HG03066 (cell line): ENCODE results near the gene LRBA.

Source experiments
- ATAC-seq: cut with Tn5 transposase; IDR thresholded peaks from one replicate; pipeline ENCODE4 v1.9.1; 2021; ENCODE audit warnings: low read depth; ENCODE audit not compliant: unreplicated experiment

The LRBA gene

DNA sequence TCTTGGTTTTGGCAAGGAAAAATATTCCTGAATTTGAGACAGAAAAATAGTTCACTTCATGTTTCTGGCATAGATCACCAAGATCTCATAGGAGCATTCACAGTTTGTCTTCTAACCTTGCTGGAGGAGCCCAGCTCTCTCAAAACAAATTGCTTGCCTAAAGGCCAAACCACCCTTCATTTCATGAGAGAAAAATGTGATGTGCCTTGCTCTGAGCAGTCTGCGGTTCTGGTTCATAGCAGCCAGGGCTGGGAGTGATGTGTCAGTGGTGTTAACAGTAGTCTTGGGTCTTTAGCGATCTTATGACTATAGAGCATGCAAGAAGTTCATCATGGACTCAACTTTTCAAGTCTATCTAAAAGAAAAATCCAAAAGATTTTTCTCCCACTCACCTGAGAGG lies 753.5 kb downstream of the LRBA start:
- ATAC-seq = no peak

DNA sequence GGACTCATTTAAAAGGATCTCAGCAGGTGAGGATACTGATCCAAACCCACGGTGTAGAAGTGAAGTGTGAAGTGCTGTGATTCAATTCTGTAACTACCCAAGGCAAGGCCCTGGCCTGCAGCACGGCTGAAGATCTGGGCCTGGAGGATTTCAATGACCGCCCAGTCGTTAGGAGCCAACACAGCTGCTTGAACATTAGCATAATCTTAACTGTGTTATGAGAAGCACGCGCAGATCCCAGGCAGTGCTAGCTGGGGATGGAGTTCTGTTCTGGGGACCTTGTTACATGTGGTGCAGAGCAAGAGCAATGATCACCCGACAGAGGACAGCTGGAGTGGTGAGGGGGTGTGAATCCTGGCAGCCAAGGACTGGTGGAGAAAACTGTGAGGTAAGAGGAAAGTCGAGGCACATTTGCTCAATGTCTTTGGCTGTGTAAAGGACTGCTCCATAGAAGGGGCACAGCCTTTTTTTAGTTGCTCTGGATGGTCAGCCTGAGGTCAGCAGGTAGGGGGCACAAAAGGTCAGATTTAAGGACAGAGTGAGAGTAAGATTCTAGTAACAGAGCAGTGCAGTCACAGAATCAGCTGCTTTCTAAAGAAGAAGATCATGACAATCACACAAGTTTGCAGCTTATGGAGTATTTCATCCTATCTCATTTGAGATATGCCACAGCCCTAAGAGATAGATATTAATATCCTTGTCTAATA lies 755.1 kb downstream of the LRBA start:
- ATAC-seq = no peak

DNA sequence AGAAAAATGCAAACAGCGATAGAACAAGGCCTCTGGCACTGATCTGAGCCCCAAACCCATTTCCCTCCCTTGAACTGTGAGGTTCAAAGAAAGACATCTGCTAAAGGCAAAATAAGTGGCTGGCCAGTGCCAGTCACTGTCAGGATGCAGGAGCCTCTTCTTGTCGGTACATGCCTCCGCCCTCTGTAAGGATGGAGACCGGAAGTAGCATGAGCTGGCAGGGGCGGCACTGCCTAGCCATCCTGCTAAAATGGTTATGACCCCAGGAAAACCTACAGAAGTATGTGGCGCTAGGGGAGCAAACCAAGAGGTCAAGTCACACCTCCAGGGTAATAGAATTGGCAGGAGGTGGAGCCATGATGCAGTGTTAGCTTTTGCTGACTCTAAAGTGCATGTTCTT lies 756.5 kb downstream of the LRBA start:
- ATAC-seq = no peak

DNA sequence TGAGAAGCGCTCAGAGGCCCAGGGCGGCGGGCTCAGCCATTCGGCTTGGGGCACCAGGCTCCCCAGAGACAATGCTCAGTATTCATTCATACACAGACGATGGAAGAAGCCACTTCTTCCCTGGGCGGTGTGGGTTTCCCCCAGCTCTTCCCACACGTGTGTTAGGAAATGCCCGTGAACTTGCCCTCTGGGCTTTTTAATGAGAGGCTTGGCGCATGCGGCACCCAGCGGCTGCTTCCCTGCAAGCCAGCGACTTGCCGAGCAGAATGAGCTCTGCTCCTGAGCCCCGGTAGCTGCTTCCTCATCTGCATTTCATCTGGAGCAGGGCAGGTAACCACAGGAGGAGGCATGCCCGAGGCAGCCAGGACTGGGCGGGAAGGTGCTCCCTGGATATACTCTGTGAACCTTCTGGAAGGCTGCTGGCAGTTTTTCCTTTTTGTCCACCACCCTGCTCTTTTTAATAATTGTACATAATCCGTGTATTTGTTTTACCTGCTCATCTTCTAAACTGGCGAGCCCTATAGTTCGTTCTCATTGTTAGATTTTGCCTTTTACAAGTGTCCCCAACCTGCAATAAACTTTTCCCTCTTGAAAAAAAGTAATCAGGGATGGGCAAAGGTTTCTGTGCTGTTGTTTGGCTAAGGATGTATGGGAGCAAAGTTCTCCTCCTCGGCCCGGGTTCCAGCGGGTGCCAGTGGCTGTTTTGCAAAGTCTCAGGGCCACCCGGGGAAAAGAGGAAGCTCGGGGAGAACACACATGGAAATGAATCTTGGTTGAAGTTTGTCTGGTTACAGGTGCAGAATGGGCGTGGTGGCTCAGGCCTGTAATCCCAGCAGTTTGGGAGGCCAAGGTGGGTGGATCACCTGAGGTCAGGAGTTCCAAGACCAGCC lies 758.0 kb downstream of the LRBA start:
- ATAC-seq = no peak

DNA sequence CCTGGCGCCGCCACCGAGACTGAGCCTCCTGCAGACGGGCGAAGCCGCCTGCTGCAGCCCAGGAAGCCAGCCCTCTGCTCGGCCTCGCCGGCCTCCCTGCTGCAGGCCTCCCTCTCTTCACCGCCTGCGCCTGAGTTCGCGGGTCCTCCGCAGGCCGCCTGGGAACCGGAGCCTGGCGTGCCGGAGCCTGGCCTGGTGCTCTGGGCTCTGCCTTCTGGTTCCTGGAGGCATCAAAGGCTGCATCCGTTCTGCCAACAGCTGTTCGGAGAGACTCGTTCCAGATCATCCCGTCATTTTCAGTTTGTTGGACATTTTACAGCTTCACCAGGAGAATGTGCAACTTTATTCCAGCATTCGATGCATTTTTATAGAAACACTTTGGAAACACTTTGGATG lies 758.9 kb downstream of the LRBA start:
- no peak for ATAC-seq

DNA sequence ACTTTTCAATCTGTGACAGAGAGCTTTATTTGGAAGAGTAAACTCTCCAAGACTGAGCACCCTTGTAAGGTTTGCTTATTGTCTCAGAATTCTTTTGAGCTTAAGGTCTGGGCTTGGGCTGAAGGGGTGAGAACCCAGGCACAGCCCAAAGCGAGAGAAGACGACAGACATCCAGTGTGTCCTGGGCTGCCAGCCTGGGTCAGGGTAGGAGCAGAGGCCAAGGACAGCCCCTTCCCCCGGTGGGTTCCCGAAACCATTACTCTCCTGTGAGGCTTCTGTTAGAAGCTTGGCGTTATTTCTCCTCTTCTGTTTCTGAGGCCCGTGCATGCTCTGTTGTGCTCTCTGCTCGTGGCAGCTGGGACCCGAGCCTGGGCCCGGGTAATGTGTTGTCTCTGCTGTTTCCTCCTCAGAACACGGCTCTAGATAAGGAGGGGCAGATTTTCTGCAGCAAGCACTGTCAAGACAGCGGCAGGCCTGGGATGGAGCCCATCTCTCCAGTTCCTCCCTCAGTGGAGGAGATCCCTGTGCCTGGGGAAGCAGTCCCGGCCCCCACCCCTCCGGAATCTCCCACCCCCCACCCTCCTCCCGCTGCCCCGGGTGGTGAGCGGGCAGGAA lies 759.4 kb downstream of the LRBA start:
- no peak for ATAC-seq

DNA sequence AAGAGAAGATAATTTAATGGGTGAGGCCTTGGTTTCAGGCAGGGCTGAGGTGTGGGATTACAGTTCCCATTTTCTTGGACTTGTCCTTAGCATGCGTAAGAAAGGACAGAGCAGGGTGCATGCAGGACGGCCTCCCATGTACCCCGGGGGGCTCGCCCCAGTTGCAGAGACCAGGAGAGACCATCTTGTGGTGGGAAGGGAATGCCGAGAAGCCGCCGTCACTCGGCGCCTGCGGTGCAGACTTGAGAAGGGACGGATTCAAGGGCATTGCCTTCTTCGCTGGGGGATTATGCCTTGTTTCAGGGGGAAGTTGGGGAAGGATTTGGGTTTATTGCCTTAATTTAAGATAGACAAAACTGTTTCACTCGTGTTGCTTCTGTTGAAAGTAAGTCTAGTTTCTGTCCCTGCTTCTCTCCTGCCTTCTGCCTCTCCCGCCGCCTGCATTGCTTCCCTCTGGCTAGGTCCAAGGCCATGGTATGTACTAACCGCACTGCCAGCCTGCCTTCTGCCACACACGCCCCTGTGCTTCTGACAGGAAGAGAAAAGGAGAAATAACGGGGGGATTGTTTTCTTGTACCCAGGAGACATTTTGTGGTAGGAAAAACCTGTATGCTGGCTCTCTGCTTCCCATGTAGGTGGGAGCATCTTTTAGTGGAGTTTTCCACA lies 761.0 kb downstream of the LRBA start:
- ATAC-seq = no peak

DNA sequence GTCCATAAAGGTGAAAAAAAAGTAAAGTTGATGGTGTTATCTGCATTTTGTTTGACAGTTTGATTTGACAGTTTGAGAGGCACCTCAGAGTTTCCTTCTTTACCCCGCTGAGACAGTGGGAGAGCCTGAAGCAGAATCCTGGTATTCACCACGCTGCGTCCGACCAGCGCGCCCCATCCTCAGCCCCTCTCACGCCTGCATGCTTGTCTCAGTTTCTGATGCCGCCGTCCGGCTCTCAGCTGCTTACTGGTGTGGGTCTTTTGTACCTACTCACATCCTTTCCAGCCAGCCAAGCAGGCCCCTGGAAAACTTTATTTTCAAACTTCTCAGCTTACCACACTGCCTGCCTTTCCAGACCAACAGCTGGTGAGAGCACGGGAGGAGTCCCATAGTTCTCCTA lies 761.7 kb downstream of the LRBA start:
- no peak for ATAC-seq

DNA sequence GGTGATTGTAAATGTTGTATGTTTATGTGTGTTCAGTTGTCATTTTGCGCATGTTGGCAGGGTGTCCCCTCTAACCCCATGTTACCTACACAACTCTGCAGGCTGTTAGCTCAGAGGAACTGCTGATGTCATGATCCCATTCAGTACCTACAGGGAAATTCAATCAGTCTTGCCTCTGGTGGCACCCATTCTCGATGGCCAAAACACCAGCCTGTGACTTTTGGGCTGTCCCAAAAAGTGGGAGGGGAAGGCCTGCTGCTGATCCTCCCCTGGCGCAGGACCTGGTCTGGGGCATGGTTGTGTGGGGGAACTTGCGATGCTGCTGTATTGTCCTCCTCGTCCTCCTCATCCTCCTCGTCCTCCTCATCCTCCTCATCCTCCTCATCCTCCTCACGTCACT lies 762.3 kb downstream of the LRBA start:
- no peak for ATAC-seq

DNA sequence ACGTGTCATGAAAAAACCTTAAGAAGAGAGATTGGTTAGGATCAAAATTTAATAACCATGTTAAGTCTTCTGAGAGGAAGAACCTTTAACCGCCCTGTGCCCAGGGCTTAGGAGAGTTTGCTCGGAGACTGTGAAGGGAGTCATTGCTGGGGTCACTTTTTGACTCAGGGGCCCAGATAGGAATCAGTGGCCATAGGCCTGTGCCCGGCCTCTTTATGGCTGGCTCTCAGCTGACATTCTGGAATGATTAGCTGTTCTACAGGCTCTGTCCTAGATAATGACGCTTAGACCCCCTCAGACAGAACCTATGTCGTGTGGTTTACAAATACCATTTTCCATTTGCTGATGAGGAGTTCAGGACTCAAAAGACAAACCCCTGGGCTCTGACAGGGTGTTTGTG lies 762.8 kb downstream of the LRBA start:
- no peak for ATAC-seq

DNA sequence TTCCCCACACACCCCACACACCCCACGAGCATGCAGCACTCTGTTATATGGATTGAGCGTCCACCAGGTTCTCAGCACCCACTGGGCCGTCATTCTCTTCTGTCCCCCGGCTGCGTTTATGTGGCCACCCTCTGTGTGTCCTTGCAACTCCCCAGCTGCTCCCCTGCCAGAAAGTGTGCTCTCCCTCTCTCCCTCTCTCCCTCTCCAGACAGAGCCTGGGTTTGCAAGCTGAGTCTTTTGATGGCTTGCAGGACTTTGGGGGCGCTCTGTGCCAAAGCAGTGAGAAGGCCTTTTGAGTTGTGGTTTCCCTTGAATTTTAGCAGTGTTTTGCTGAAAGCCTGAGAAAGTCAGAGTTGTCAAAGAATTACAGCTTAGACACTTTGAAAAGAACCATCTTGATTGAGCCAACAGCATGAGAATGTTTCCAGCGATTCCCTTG lies 763.3 kb downstream of the LRBA start:
- no peak for ATAC-seq

DNA sequence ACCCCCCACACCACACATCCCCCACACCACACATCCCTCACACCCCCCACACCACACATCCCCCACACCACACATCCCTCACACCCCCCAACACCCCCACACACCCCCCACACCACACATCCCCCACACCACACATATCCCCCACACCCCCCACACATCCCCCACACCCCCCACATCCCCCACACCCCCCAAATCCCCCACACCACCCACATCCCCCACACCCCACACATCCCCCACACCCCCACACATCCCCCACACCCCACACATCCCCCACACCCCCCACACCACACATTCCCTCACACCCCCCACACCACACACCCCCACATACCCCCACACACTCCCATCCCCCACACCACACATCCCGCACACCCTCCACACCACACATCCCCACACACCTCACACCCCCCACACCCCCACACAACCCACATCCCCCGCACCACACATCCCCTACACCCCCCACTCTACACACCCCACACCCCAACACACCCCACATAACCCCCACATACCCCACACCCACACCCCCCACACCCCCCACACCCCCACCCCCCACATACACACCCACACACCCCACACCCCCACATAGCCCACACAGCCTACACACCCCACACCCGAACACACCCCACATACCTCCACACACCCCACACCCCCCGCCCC lies 764.0 kb downstream of the LRBA start:
- no peak for ATAC-seq

DNA sequence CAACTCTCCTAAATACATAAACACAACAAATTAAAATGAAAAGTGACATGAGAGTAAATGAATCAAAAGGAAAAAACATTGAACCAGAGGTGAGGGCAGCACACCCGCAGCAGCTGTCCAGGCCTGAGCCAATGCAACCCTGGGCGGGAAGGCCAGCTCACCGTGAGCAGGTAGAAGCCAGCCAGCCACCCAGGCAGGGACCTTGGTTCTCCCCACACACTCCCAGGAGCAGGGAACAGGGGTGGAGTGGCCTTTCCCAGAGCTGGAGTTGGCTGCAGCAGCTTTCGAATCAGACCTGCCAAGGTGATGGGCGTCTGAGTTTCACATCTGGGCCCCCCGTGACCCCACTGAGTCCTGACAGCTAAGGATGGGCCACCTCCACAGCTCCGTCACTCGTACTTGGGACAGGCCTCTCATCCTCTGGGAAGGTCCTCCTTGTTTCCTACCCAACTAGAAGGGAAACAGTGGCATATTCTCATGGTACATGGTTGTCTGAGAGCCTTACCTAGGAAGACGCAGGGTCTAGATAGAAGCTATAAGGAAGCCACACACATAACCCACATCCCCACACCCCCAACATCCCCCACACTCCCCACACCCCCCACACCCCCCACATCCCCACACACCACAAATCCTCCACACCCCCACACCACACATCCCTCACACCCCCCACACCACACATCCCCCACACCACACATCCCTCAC lies 764.6 kb downstream of the LRBA start:
- ATAC-seq = no peak

DNA sequence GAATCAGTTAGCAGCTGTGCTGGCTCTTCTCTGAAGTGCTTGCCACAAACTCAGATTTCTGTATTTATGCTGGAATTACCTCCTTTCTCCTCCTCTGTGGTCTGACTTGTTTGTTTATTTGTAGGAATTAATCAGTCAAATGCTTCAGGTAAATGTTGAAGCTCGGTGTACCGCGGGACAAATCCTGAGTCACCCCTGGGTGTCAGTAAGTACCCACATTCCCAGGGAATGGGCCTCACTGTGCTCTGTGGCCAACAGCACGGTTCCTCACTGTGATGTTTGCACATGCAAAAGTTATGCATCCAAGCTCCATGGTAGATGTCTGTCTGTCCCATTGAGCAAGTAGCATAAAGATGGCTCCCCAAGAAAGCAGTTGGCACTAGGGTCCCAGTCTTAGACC lies 766.9 kb downstream of the LRBA start:
- no peak for ATAC-seq

DNA sequence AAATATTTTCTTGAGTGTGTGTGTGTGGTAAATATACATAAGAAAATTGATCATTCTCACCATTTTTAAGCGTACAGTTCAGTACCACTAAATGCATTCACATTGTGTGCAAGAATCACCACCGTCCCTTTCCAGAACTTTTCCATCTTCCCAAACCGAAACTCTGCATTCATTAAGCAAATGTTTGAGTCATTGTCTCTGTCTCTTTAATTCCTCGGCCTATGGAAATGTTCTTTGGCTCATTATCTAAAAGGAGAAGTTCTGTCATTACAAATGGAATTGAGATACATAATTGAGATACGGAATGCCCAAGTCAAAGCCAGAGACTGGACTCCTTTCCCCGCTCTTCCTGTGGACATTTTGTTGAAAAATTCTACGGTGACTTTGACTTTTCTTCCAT lies 767.9 kb downstream of the LRBA start:
- ATAC-seq = no peak

DNA sequence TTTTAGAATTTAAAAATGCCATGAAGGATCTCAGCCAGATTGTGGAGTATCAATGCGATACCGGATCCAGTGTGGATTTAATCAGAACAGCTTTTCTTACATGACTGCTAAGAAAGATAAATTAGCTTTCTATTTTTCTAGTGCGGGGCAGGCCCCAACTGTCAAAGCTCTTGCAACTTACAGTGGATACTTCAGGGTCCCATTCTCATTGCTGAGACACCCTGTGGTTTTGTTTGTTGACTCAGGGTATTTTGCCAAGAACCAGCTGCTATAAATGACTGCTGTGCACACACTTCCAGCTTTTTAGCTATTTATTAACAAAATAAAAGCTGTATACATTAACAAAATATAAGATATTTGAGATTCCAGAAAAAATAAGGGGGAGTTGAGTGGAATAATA lies 770.5 kb downstream of the LRBA start:
- ATAC-seq = no peak

DNA sequence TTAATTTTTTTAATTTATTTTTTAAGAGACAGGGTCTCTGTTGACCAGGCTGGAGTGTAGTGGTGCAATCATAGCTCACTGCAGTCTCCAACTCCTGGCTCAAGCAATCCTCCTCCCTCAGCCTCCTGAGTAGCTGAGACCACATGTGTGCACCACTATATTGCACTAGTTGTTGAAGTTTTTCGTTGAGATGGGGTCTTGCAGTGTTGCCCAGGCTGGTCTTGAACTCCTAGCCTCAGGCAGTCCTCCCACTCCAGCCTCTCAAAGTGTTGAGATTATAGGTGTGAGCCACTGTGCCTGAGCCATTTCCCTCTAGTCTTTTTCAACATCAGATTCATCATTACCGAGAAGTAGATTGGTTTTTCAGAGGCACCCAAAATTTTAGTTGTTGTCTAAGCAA lies 771.2 kb downstream of the LRBA start:
- ATAC-seq = no peak

DNA sequence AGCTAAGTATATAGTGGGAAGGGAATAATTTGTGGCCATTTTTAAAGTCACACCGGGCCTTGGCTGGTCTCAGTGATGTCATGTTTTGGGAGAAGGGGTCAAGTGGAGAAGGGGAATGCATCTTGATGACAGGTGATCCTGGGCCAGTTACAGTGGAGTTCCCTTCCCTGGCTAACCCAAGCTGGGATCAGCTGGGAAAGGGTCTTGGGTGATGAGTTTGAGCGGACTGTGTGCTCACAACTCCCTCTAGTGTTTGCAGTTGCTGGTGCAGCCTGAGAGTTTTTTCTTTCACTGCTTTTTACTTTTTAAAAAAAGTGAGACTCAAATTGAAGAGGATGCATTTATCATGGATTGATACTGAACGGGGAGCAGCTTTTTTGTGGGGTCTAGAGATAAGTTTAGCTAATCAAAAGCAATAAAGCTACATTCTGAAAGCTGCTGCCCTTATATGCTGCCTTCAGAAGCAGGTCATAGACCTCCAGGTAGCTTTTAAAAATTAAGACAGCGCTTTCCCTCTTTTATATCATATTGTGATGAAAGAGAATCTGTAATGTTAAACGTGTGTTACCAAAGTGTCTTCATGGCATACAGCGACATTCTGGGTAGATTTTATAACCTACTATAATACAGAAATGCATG lies 772.1 kb downstream of the LRBA start:
- ATAC-seq = no peak

DNA sequence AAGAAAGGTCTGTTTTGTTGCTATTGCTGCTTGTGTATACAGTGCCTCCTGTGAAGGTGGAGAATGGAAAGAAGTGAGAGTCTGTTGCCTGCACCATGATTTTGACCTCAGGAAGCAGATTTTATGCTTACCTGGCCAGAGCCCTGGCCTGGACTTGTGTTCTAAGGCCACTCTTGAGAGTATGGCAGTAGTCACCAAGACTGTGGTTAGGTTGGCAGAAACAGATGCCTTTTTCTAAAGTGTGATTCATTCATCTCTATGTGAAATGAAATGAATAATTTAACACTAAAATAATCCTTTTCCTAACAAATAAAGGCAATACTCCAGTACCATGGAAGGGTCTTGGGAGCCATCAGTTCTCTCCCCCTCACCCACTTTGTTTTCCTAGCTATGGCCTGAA lies 775.1 kb downstream of the LRBA start:
- ATAC-seq = no peak

DNA sequence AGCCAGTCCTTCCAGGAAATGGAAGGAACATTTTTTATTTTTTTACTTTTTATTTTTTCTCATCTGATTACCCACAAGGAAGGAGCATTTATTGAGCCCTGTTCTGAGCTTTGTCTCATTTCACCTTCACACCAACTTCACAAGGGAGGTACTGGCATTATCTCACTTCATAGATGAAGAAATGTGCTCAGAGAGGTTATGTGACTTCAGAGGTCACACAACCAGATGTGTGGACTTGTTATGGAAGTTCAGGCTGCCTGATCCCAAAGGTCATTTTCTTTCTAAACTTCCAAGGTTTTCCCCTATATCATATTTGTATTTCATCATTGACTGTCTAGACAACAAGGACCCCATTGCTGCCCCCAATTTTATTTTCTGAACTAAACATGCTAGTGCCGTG lies 776.5 kb downstream of the LRBA start:
- ATAC-seq = no peak
